ENCODE data around the gene CPHXL2. TPM values are rescaled to one million over a fixed set of nuclear protein-coding genes. Genes with fewer than 3 reads are reported as not detected.

The CPHXL2 gene
- total RNA-seq, 1 donor from 2014 or later = not detected

DNA sequence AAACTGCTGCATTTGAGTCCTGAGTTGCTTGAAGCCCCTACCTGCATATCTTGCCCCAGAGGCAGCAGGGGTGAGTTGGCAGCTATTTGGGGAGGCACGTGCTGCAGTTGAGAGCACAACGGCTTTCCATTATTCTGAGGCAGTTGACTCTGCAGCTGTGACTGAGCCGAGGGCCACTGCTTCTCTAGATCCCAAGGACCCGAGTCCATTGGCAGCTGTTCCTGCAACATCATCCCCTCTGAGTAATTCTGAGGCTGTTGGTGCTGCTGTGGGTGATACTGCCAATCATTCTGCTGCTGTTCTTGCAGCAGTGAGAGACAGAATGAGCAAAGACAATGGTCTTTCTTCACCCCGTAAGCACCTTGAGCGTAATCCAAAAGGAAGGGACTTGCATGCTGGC, 16.5 kb downstream of the CPHXL2 start:
- ChIA-PET POLR2A (interaction anchor here (0.6 to 0.8 kb wide), 2 partner anchors 12 to 1700 kb away, joined by 3 to 4 read pairs; partner anchors contain the start of gene TERF2IP), CTCF (no interaction called here)
- ATAC-seq (ENCODE audit: low read depth) (no peak), DNase-seq (no peak)
- intact Hi-C loops (cut with micrococcal nuclease) = no loop called here
- Mint-ChIP-seq H3K27me3 (no peaks in the 10 kb centered on the region), H3K4me3 (no peak overlapping the region), H3K9me3 (no peaks in the 10 kb centered on the region), H3K4me1 (peaks cover 1% of the 10 kb centered on the region), H3K36me3 (ENCODE audit: low read depth) (peaks cover 44% of the 10 kb centered on the region), H3K27ac (no peak overlapping the region)
- TF ChIP-seq, protein P1, sequence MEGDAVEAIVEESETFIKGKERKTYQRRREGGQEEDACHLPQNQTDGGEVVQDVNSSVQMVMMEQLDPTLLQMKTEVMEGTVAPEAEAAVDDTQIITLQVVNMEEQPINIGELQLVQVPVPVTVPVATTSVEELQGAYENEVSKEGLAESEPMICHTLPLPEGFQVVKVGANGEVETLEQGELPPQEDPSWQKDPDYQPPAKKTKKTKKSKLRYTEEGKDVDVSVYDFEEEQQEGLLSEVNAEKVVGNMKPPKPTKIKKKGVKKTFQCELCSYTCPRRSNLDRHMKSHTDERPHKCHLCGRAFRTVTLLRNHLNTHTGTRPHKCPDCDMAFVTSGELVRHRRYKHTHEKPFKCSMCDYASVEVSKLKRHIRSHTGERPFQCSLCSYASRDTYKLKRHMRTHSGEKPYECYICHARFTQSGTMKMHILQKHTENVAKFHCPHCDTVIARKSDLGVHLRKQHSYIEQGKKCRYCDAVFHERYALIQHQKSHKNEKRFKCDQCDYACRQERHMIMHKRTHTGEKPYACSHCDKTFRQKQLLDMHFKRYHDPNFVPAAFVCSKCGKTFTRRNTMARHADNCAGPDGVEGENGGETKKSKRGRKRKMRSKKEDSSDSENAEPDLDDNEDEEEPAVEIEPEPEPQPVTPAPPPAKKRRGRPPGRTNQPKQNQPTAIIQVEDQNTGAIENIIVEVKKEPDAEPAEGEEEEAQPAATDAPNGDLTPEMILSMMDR (IDR thresholded peaks at IDR 0.05) = no peak

- Mint-ChIP-seq H3K27me3 (no peaks in the 10 kb centered on the region), H3K9me3 (no peaks in the 10 kb centered on the region), H3K4me3 (no peak overlapping the region), H3K36me3 (ENCODE audit: low read depth) (peaks cover 60% of the 10 kb centered on the region), H3K4me1 (peaks cover 14% of the 10 kb centered on the region), H3K27ac (no peak overlapping the region)
- DNase-seq (no peak), ATAC-seq (ENCODE audit: low read depth) (no peak)
- ChIA-PET POLR2A (interaction anchor here (0.5 to 1.5 kb wide), 3 partner anchors 35 to 1105 kb away, joined by 3 read pairs; partner anchors contain the start of gene ADAT1), CTCF (no interaction called here)
- intact Hi-C loops (cut with micrococcal nuclease) = no loop called here
- TF ChIP-seq, protein P1 (IDR thresholded peaks at IDR 0.05) = no peak
These were observed 18.6 kb downstream of the CPHXL2 start for GRCh38 chr16:75658175-75658574.

GRCh38 chr16:75653922-75654321, 22.9 kb downstream of the CPHXL2 start:
- TF ChIP-seq, protein P1 (IDR thresholded peaks at IDR 0.05) = no peak
- Mint-ChIP-seq H3K36me3 (ENCODE audit: low read depth) (peaks cover 57% of the 10 kb centered on the region), H3K27me3 (no peaks in the 10 kb centered on the region), H3K9me3 (no peaks in the 10 kb centered on the region), H3K27ac (peak overlapping the region; percentile 19), H3K4me1 (peaks cover 51% of the 10 kb centered on the region), H3K4me3 (no peak overlapping the region)
- intact Hi-C loops (cut with micrococcal nuclease) = no loop called here
- ChIA-PET CTCF (no interaction called here), POLR2A (interaction anchor here (0.6 kb wide), 1 partner anchor 9 kb away, joined by 4 read pairs; no protein-coding TSS in a partner anchor)
- no peak for DNase-seq
- ATAC-seq (ENCODE audit: low read depth) = no peak

- Mint-ChIP-seq H3K27me3 (no peaks in the 10 kb centered on the region), H3K4me1 (peaks cover 73% of the 10 kb centered on the region), H3K9me3 (no peaks in the 10 kb centered on the region), H3K36me3 (ENCODE audit: low read depth) (peaks cover 51% of the 10 kb centered on the region), H3K4me3 (peak overlapping the region; percentile 100), H3K27ac (peak overlapping the region; percentile 98)
- CTCF ChIA-PET = interaction anchor here (0.9 to 3.2 kb wide), 7 partner anchors 26 to 537 kb away, joined by 3 to 15 read pairs (median 6); partner anchors contain the start of genes ADAT1 and TMEM170A
- intact Hi-C loops (cut with micrococcal nuclease) = loop anchor here (1.0 to 5.0 kb wide), 4 partner anchors 116 to 1564 kb away; no protein-coding TSS in a partner anchor
- TF ChIP-seq, protein P1 (IDR thresholded peaks at IDR 0.05) = no peak
- POLR2A ChIA-PET = interaction anchor here (0.6 to 4.7 kb wide), 20 partner anchors 10 to 1543 kb away, joined by 3 to 95 read pairs (median 6); partner anchors contain the start of genes ADAT1, CFDP1, GABARAPL2 and GLG1
- ATAC-seq (ENCODE audit: low read depth) = peak; percentile 35
- DNase-seq = peak; percentile 71
These were observed 28.3 kb downstream of the CPHXL2 start for GRCh38 chr16:75648265-75649076.
